22Rv1 (cell line): ENCODE data around the gene PPP1R16B.

ENCODE experiments used
- H3K27ac ChIP-seq: fragments of 450-650 bp; 2 replicates; pipeline ENCODE4 v1.5.1; 2017
- CTCF ChIP-seq: fragments of 450-650 bp; IDR thresholded peaks from 2 replicates; pipeline ENCODE4 v1.5.1; 2017; ENCODE audit warnings: mild to moderate bottlenecking
- ZFX ChIP-seq: fragments of 450-650 bp; IDR thresholded peaks from 2 replicates; pipeline ENCODE4 v1.6.1; 2017; ENCODE audit warnings: antibody characterized with exemption, borderline replicate concordance

Gene PPP1R16B

GRCh38 chr20:38880952-38881735 is 75.6 kb downstream of the PPP1R16B start:
- H3K27ac ChIP-seq: no peak overlapping the region
- TF ChIP-seq CTCF (no peak), ZFX (no peak)

- no peak overlapping the region for H3K27ac ChIP-seq
- no peak for TF ChIP-seq CTCF
- TF ChIP-seq ZFX: no peak
These were observed 76.4 kb downstream of the PPP1R16B start for GRCh38 chr20:38881806-38882440.

GRCh38 chr20:38882600-38882999 is 77.1 kb downstream of the PPP1R16B start:
- no peak for TF ChIP-seq CTCF
- TF ChIP-seq ZFX: no peak
- no peak overlapping the region for H3K27ac ChIP-seq

- no peak overlapping the region for H3K27ac ChIP-seq
- no peak for TF ChIP-seq ZFX
- TF ChIP-seq CTCF: no peak
These were observed 77.8 kb downstream of the PPP1R16B start for GRCh38 chr20:38883081-38883980.

- H3K27ac ChIP-seq: no peak overlapping the region
- TF ChIP-seq CTCF (no peak), ZFX (no peak)
These were observed 78.7 kb downstream of the PPP1R16B start for GRCh38 chr20:38883981-38884733.

- no peak overlapping the region for H3K27ac ChIP-seq
- TF ChIP-seq ZFX (no peak), CTCF (no peak)
These were observed 79.9 kb downstream of the PPP1R16B start for GRCh38 chr20:38885357-38885756.
